Activated CD4-positive, alpha-beta T cell treated with anti-CD3 and anti-CD28 coated beads, Interleukin-2, amount 10 ng/mL, durations not matched to agents 7 days and 5 days (primary cell): ENCODE results near the gene VTI1A. TPM values are rescaled to one million over a fixed set of nuclear protein-coding genes. Genes with fewer than 3 reads are reported as not detected.
"Not testable (repeated sequence)": the region's sequence is repeated elsewhere in the genome, so short reads cannot be mapped to it uniquely, and the experiment has no call there.

Experiments
- CTCF ChIA-PET: fragments of 350-600 bp; sonication (Branson Sonifier 250); formaldehyde crosslinking; loops from one replicate; lab custom pipeline; 2021; ENCODE audit warnings: antibody characterized with exemption; lab: Charles Lee
- POLR2A ChIA-PET: fragments of 350-600 bp; sonication (Branson Sonifier 250); formaldehyde crosslinking; loops from one replicate; lab custom pipeline; 2021; ENCODE audit warnings: antibody characterized with exemption; lab: Charles Lee
- DNase-seq: peaks from one replicate; pipeline ENCODE4 v3.0.0-alpha.2; 2020
- H3K27ac Mint-ChIP-seq: one replicate; pipeline ENCODE4 v1.8.0; 2021; ENCODE audit warnings: mild to moderate bottlenecking, moderate library complexity, mixed read lengths
- H3K27me3 Mint-ChIP-seq: one replicate; pipeline ENCODE4 v1.8.0; 2021; ENCODE audit warnings: mixed read lengths
- H3K36me3 Mint-ChIP-seq: one replicate; pipeline ENCODE4 v1.8.0; 2021; ENCODE audit warnings: low read depth, mixed read lengths
- H3K4me1 Mint-ChIP-seq: one replicate; pipeline ENCODE4 v1.8.0; 2021; ENCODE audit warnings: mixed read lengths
- H3K4me3 Mint-ChIP-seq: one replicate; pipeline ENCODE4 v1.8.0; 2021; ENCODE audit warnings: mild to moderate bottlenecking, moderate library complexity, mixed read lengths
- H3K9me3 Mint-ChIP-seq: one replicate; pipeline ENCODE4 v1.8.0; 2021; ENCODE audit warnings: mixed read lengths
- microRNA-seq: library from miRNA; unstranded; fragments of <30 nt; microRNA quantifications from one replicate; pipeline ENCODE4 v1.2.0, GENCODE V29; 2021; ENCODE audit warnings: borderline microRNAs expressed, borderline replicate concordance
- total RNA-seq, 2 experiments: library from RNA; stranded (reverse); gene quantifications; one replicate each; pipeline ENCODE4 v1.2.3, GENCODE V29; 2021

VTI1A gene
- total RNA-seq, 2 experiments from 2014 or later = 39.6 to 41.5 TPM

GRCh38 chr10:112857493-112857892 lies 410.5 kb downstream of the VTI1A start:
- ChIA-PET POLR2A (interaction anchor here (0.7 kb wide), 1 partner anchor 17 kb away, joined by 3 read pairs; no protein-coding TSS in a partner anchor), CTCF (no interaction called here)
- Mint-ChIP-seq H3K9me3 (peaks cover 13% of the 10 kb centered on the region), H3K4me1 (no peaks in the 10 kb centered on the region), H3K4me3 (no peak overlapping the region), H3K27me3 (no peaks in the 10 kb centered on the region), H3K27ac (no peak overlapping the region), H3K36me3 (no peaks in the 10 kb centered on the region)
- no peak for DNase-seq

DNA sequence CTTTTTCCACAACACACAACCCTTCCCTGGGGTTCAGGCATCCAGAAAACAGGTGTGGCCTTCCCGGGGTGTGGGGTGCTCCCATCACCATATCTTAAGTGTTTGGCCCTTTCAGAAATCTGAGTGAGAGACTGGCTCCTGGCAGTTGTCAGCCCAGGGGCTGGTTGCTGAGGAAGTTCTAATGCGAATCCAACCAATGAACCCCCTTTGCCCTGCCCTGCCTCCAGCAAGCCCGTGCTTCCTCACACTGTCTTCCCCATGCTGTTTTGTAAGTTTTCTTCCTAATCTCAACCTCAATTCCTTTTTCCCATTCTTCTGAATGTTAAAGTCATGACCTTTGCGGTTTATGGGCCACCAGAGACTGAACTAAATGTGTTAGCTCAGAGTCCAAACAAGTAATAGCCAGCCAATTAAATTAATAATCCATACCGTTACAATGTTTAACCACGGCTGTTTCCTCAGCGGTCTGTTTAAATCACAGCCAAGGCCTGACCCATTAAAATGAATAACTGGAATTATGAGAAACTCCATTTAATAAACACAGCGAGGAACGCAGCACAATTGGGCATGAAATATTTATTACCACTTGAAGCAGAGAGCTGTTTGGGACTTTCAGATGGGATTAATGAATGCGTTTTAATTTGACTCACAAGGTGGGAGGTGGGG lies 412.1 kb downstream of the VTI1A start:
- peaks cover 13% of the 10 kb centered on the region for H3K9me3 Mint-ChIP-seq
- H3K4me3 Mint-ChIP-seq = no peak overlapping the region

DNA sequence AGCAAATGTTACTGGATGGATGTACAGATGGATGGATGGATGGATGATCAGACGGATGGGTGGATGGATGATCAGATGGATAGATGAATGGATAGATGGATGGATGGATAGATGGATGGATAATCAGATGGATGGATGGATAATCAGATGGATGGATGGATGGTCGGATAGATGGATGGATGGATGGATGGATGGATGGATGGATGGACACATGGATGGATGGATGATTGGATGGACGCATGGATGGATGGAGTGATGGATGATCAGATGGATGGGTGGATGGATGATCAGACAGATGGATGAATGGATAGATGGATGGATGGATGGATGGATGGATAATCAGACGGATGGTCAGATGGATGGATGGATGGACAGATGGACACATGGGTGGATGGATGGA lies 412.8 kb downstream of the VTI1A start:
- Mint-ChIP-seq H3K4me1 (no peaks in the 10 kb centered on the region), H3K4me3 (no peak overlapping the region), H3K36me3 (no peaks in the 10 kb centered on the region), H3K27me3 (no peaks in the 10 kb centered on the region), H3K27ac (no peak overlapping the region), H3K9me3 (peaks cover 13% of the 10 kb centered on the region)
- ChIA-PET CTCF (no interaction called here), POLR2A (no interaction called here)
- DNase-seq = no peak

More for the DNA sequence above, 412.1 kb downstream of the VTI1A start:
- Mint-ChIP-seq H3K4me1 (no peaks in the 10 kb centered on the region), H3K27ac (no peak overlapping the region), H3K36me3 (no peaks in the 10 kb centered on the region), H3K27me3 (no peaks in the 10 kb centered on the region)
- ChIA-PET POLR2A (no interaction called here), CTCF (no interaction called here)
- no peak for DNase-seq

- not testable (repeated sequence) for H3K27ac Mint-ChIP-seq
Observed at GRCh38 chr10:112863461-112863860, 416.4 kb downstream of the VTI1A start.

More at GRCh38 chr10:112863461-112863860, 416.4 kb downstream of the VTI1A start:
- DNase-seq, H3K4me1 Mint-ChIP-seq, CTCF ChIA-PET, H3K36me3 Mint-ChIP-seq, POLR2A ChIA-PET, H3K4me3 Mint-ChIP-seq, H3K9me3 Mint-ChIP-seq, H3K27me3 Mint-ChIP-seq: not testable (repeated sequence)

Small RNA genes within 50 kb of the gene (microRNA-seq; reads per million reads assigned to microRNA genes)
- gene MIR4295 = not detected

Other genes starting within 250 kb of the VTI1A start
- gene TECTB, start 163.8 kb upstream of the VTI1A start, total RNA-seq = not detected
- gene ACSL5, start 73.1 kb upstream of the VTI1A start, total RNA-seq = 10 to 100 TPM; 57.8 to 63.7 TPM
- 10 to 100 TPM; 47.8 to 64.3 TPM for gene ZDHHC6, start 301 bp upstream of the VTI1A start, total RNA-seq